Measurements from ENCODE around the gene APOC3. TPM values are rescaled to one million over a fixed set of nuclear protein-coding genes. Genes with fewer than 3 reads are reported as not detected.

APOC3 gene
- total RNA-seq, 1 donor from 2014 or later: not detected

- peaks cover 4% of the 10 kb centered on the region for H3K4me1 Mint-ChIP-seq
- DNase-seq (ENCODE audit: low spot score in 2 of 2, unreplicated experiment in 2 of 2): no peak
- no peaks in the 10 kb centered on the region for H3K27me3 Mint-ChIP-seq (ENCODE audit: low read depth)
- H3K27ac Mint-ChIP-seq: no peak overlapping the region
- H3K9me3 Mint-ChIP-seq: peaks cover 3% of the 10 kb centered on the region
- H3K36me3 Mint-ChIP-seq: no peaks in the 10 kb centered on the region
- no peak for TF ChIP-seq CTCF (IDR thresholded peaks at IDR 0.05; ENCODE audit: unreplicated experiment)
- no peak overlapping the region for H3K4me3 Mint-ChIP-seq
These were observed 15.8 kb upstream of the APOC3 start for GRCh38 chr11:116813781-116814471.

- Mint-ChIP-seq H3K36me3 (no peaks in the 10 kb centered on the region), H3K4me3 (no peak overlapping the region), H3K27me3 (ENCODE audit: low read depth) (no peaks in the 10 kb centered on the region), H3K9me3 (no peaks in the 10 kb centered on the region), H3K4me1 (peaks cover 4% of the 10 kb centered on the region), H3K27ac (no peak overlapping the region)
- no peak for TF ChIP-seq CTCF (IDR thresholded peaks at IDR 0.05; ENCODE audit: unreplicated experiment)
- DNase-seq (ENCODE audit: low spot score in 2 of 2, unreplicated experiment in 2 of 2): no peak
These were observed 15.2 kb upstream of the APOC3 start for GRCh38 chr11:116814502-116814901.

GRCh38 chr11:116819049-116819448 is 10.7 kb upstream of the APOC3 start:
- DNase-seq (ENCODE audit: low spot score in 2 of 2, unreplicated experiment in 2 of 2): no peak
- no peaks in the 10 kb centered on the region for H3K36me3 Mint-ChIP-seq
- H3K9me3 Mint-ChIP-seq: no peaks in the 10 kb centered on the region
- H3K4me3 Mint-ChIP-seq: no peak overlapping the region
- TF ChIP-seq CTCF (IDR thresholded peaks at IDR 0.05; ENCODE audit: unreplicated experiment): no peak
- H3K27ac Mint-ChIP-seq: no peak overlapping the region
- no peaks in the 10 kb centered on the region for H3K27me3 Mint-ChIP-seq (ENCODE audit: low read depth)
- no peaks in the 10 kb centered on the region for H3K4me1 Mint-ChIP-seq

GRCh38 chr11:116821050-116821918 is 8.4 kb upstream of the APOC3 start:
- Mint-ChIP-seq H3K27ac (no peak overlapping the region), H3K9me3 (no peaks in the 10 kb centered on the region), H3K36me3 (no peaks in the 10 kb centered on the region), H3K27me3 (ENCODE audit: low read depth) (no peaks in the 10 kb centered on the region), H3K4me1 (no peaks in the 10 kb centered on the region), H3K4me3 (no peak overlapping the region)
- no peak for DNase-seq (ENCODE audit: low spot score in 2 of 2, unreplicated experiment in 2 of 2)
- no peak for TF ChIP-seq CTCF (IDR thresholded peaks at IDR 0.05; ENCODE audit: unreplicated experiment)

GRCh38 chr11:116822575-116822974 is 7.1 kb upstream of the APOC3 start:
- H3K4me1 Mint-ChIP-seq: no peaks in the 10 kb centered on the region
- no peak overlapping the region for H3K27ac Mint-ChIP-seq
- H3K27me3 Mint-ChIP-seq (ENCODE audit: low read depth): no peaks in the 10 kb centered on the region
- no peaks in the 10 kb centered on the region for H3K9me3 Mint-ChIP-seq
- H3K36me3 Mint-ChIP-seq: no peaks in the 10 kb centered on the region
- DNase-seq (ENCODE audit: low spot score in 2 of 2, unreplicated experiment in 2 of 2): no peak
- TF ChIP-seq CTCF (IDR thresholded peaks at IDR 0.05; ENCODE audit: unreplicated experiment): no peak
- H3K4me3 Mint-ChIP-seq: no peak overlapping the region

Measured in mesothelial cell of epicardium (in vitro differentiated cells).